ENCODE results near the gene ZNF148. TPM values are rescaled to one million over a fixed set of nuclear protein-coding genes. Genes with fewer than 3 reads are reported as not detected.

Gene ZNF148
- polyA plus RNA-seq, 1 experiment: 43.5 TPM

DNA sequence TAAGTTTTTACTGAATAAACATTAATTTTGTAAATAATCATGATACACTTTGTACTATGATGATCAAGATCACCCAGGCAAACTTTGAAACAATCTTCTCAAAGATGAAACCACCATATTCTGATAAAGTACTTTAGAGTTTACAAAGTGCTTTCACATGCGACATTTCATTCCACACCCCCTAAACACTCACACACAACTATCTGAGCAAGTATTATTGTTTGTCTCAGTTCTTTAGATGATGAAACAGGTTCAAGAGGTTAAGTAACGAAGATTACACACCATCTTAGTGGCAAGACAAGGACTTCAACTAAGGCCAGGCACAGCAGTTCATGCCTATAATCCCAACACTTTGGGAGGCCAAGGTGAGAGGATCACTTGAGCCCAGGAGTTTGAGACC is 37.6 kb downstream of the ZNF148 start:
- ChIA-PET POLR2A (no interaction called here), CTCF (interaction anchor here (0.6 kb wide), 1 partner anchor 101 kb away, joined by 3 read pairs; no protein-coding TSS in a partner anchor)
- Histone ChIP-seq H3K27ac (ENCODE audit: low read depth, low read length) (no peak overlapping the region), H3K27me3 (ENCODE audit: control insufficient read depth, insufficient read depth, low read length) (no peaks in the 10 kb centered on the region), H3K4me3 (ENCODE audit: low read depth, low read length) (no peak overlapping the region), H3K9me3 (ENCODE audit: control insufficient read depth, insufficient read depth, low read length) (peaks cover 5% of the 10 kb centered on the region; the same call in 1 of the 2 replicates)
- TF ChIP-seq, protein P1, sequence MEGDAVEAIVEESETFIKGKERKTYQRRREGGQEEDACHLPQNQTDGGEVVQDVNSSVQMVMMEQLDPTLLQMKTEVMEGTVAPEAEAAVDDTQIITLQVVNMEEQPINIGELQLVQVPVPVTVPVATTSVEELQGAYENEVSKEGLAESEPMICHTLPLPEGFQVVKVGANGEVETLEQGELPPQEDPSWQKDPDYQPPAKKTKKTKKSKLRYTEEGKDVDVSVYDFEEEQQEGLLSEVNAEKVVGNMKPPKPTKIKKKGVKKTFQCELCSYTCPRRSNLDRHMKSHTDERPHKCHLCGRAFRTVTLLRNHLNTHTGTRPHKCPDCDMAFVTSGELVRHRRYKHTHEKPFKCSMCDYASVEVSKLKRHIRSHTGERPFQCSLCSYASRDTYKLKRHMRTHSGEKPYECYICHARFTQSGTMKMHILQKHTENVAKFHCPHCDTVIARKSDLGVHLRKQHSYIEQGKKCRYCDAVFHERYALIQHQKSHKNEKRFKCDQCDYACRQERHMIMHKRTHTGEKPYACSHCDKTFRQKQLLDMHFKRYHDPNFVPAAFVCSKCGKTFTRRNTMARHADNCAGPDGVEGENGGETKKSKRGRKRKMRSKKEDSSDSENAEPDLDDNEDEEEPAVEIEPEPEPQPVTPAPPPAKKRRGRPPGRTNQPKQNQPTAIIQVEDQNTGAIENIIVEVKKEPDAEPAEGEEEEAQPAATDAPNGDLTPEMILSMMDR (IDR thresholded peaks at IDR 0.05; ENCODE audit: low read depth, low read length): no peak
- no peak for DNase-seq (ENCODE audit: low read depth, low spot score)

DNA sequence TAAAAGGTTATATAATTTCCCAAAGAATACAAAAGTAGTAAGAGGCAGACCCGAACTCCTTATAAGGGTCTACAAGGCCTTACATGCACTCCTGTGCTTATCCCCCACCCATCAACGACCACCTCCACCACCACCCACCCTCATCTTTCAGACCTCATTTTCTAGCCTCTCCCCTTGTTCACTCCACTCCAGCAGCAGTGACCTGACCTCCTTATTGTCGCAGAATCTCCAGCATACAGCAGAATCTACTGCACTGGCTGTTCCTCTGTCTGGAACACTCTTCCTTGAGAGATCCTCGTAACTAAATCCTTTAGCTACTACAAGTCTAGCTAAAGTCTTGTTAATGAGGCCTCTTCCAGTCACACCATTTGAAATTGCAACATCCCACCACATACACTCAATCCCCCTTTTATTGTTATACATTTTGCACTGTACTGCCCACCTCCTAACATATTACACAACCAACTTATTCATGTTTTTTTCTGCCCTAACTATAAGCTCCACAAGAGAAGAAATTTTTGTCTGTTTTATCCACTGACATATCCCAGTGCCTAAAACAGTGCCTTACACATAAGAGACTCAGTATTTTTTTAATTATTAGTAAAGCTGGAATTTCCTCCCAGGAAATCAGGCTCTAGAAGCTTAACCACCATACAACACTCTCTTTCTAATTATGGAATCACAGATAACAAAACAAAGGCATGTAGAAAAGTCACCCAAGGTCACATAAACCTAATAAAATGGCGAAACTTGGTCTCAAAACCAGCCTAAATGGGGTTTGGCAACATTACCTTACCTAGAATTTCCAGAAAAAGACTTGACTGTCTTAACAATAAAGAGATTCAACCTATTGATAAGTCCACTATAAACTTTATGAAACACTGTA is 40.2 kb downstream of the ZNF148 start:
- CTCF ChIA-PET: interaction anchor here (0.6 kb wide), 1 partner anchor 17 kb away, joined by 4 read pairs; no protein-coding TSS in a partner anchor
- TF ChIP-seq, protein P1 (IDR thresholded peaks at IDR 0.05; ENCODE audit: low read depth, low read length): no peak

DNA sequence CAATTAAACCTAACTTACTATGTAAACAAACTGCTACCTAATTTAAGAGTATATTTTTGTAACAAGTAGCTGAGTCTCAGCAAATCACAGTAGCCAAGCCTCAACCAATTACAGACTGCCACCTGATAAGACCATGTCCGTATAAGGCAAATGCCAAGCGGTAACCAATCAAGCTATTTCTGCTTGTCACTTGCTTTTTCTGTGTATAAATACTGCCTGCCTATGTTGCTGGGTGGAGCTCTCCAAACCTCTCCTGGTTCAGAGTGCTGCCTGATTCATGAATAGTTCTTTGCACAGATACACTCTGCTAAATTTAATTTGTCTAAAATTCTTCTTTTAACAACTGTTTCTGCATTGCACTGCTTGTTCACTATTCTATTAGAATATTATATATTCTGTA is 42.6 kb downstream of the ZNF148 start:
- TF ChIP-seq, protein P1 (IDR thresholded peaks at IDR 0.05; ENCODE audit: low read depth, low read length): no peak
- Histone ChIP-seq H3K27me3 (ENCODE audit: control insufficient read depth, insufficient read depth, low read length) (no peaks in the 10 kb centered on the region), H3K4me3 (ENCODE audit: low read depth, low read length) (no peak overlapping the region), H3K9me3 (ENCODE audit: control insufficient read depth, insufficient read depth, low read length) (no peaks in the 10 kb centered on the region), H3K27ac (ENCODE audit: low read depth, low read length) (no peak overlapping the region)
- no peak for DNase-seq (ENCODE audit: low read depth, low spot score)
- CTCF ChIA-PET: no interaction called here
- POLR2A ChIA-PET: no interaction called here

More for the DNA sequence above, 40.2 kb downstream of the ZNF148 start:
- Histone ChIP-seq H3K27ac (ENCODE audit: low read depth, low read length) (no peak overlapping the region), H3K9me3 (ENCODE audit: control insufficient read depth, insufficient read depth, low read length) (no peaks in the 10 kb centered on the region), H3K27me3 (ENCODE audit: control insufficient read depth, insufficient read depth, low read length) (no peaks in the 10 kb centered on the region), H3K4me3 (ENCODE audit: low read depth, low read length) (no peak overlapping the region)
- POLR2A ChIA-PET: no interaction called here
- DNase-seq (ENCODE audit: low read depth, low spot score): no peak

DNA sequence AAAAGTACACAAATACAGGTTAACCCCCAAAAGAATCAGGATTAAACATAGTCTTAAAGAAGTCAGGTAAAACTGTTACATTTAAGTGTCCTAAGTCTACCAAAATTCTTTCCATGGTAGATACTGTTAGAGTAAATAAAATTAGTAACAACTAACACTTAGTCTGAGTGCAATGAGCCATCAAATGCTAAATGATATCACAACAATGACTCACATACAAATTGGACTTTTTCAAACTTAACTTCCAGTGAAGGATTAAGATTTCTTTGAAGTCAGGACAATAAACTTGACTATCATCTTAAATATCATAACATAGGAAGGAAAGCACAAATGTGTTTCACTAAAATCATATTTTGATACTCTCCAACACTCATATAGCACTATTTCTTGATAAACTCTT is 43.9 kb downstream of the ZNF148 start:
- Histone ChIP-seq H3K27me3 (ENCODE audit: control insufficient read depth, insufficient read depth, low read length) (no peaks in the 10 kb centered on the region), H3K9me3 (ENCODE audit: control insufficient read depth, insufficient read depth, low read length) (no peaks in the 10 kb centered on the region), H3K27ac (ENCODE audit: low read depth, low read length) (no peak overlapping the region), H3K4me3 (ENCODE audit: low read depth, low read length) (no peak overlapping the region)
- TF ChIP-seq, protein P1 (IDR thresholded peaks at IDR 0.05; ENCODE audit: low read depth, low read length): no peak
- POLR2A ChIA-PET: no interaction called here
- no peak for DNase-seq (ENCODE audit: low read depth, low spot score)
- CTCF ChIA-PET: no interaction called here

DNA sequence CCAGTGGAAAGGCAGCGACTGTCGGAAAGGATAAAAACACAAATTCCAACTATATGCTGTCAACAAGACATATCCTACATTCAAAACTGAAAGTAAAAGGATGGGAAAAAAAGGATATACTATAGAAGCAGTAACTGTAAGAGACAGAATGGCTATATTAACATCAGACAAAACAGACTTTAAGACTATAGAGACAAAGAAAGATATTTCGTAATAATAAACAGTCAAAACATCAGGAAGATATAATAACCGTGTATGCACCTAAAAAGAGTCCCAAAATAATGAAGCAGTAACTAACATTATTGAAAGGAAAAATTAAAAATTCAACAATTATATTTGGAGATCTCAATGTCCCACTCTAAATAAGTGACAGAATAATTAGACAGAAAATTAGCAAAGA is 48.2 kb downstream of the ZNF148 start:
- Histone ChIP-seq H3K9me3 (ENCODE audit: control insufficient read depth, insufficient read depth, low read length) (no peaks in the 10 kb centered on the region), H3K4me3 (ENCODE audit: low read depth, low read length) (no peak overlapping the region), H3K27me3 (ENCODE audit: control insufficient read depth, insufficient read depth, low read length) (no peaks in the 10 kb centered on the region), H3K27ac (ENCODE audit: low read depth, low read length) (no peak overlapping the region)
- ChIA-PET CTCF (no interaction called here), POLR2A (no interaction called here)
- TF ChIP-seq, protein P1 (IDR thresholded peaks at IDR 0.05; ENCODE audit: low read depth, low read length): no peak
- no peak for DNase-seq (ENCODE audit: low read depth, low spot score)

Data from AG04450 (cell line).